HL-60 (cell line): Measurements from ENCODE around the gene A3GALT2.

Source experiments
- DNase-seq, 2 experiments: peaks; one replicate each; pipeline ENCODE4 v3.0.0-alpha.2; 2010 to 2020; ENCODE audit warnings: low read depth in 1 of 2, low spot score in 1 of 2
- H3K27ac ChIP-seq: fragments of 250-450 bp; sonication (Bioruptor Pico); replicated peaks from 2 replicates; pipeline ENCODE4 v1.5.1; 2020; ENCODE audit warnings: mild to moderate bottlenecking, moderate library complexity
- H3K27me3 ChIP-seq: fragments of 250-450 bp; sonication (Bioruptor Pico); 2 replicates; pipeline ENCODE4 v1.5.1; 2021; ENCODE audit warnings: mild to moderate bottlenecking, moderate library complexity; ENCODE audit not compliant: insufficient read depth, poor library complexity, severe bottlenecking
- H3K4me3 ChIP-seq: replicated peaks from 2 replicates; pipeline ENCODE4 v1.5.1; 2011; ENCODE audit warnings: mild to moderate bottlenecking, control low read depth, low read length; ENCODE audit not compliant: insufficient read depth
- CTCF ChIP-seq: IDR thresholded peaks from one replicate; pipeline ENCODE4 v1.5.1; 2011; ENCODE audit warnings: low read length, control low read depth, inconsistent platforms; ENCODE audit not compliant: insufficient read depth
- GABPA ChIP-seq: IDR thresholded peaks from 2 replicates; pipeline ENCODE4 v1.6.1; 2012; ENCODE audit warnings: low read depth
- POLR2AphosphoS5 ChIP-seq: IDR thresholded peaks from 2 replicates; pipeline ENCODE4 v1.6.1; 2012; ENCODE audit warnings: low read depth
- SPI1 ChIP-seq: IDR thresholded peaks from 2 replicates; pipeline ENCODE4 v1.6.1; 2012; ENCODE audit warnings: low read depth, mild to moderate bottlenecking, borderline replicate concordance
- TF ChIP-seq, protein P1 (sequence below): IDR thresholded peaks from 2 replicates; pipeline ENCODE4 v1.6.1; 2012; ENCODE audit warnings: low read depth; ENCODE audit not compliant: insufficient replicate concordance

A3GALT2 gene

GRCh38 chr1:33267468-33268205 lies 53.3 kb downstream of the A3GALT2 start:
- Histone ChIP-seq H3K27me3 (no peaks in the 10 kb centered on the region), H3K4me3 (no peak overlapping the region), H3K27ac (no peak overlapping the region)
- TF ChIP-seq POLR2AphosphoS5 (no peak), CTCF (no peak), GABPA (no peak), SPI1 (no peak)
- TF ChIP-seq, protein P1, sequence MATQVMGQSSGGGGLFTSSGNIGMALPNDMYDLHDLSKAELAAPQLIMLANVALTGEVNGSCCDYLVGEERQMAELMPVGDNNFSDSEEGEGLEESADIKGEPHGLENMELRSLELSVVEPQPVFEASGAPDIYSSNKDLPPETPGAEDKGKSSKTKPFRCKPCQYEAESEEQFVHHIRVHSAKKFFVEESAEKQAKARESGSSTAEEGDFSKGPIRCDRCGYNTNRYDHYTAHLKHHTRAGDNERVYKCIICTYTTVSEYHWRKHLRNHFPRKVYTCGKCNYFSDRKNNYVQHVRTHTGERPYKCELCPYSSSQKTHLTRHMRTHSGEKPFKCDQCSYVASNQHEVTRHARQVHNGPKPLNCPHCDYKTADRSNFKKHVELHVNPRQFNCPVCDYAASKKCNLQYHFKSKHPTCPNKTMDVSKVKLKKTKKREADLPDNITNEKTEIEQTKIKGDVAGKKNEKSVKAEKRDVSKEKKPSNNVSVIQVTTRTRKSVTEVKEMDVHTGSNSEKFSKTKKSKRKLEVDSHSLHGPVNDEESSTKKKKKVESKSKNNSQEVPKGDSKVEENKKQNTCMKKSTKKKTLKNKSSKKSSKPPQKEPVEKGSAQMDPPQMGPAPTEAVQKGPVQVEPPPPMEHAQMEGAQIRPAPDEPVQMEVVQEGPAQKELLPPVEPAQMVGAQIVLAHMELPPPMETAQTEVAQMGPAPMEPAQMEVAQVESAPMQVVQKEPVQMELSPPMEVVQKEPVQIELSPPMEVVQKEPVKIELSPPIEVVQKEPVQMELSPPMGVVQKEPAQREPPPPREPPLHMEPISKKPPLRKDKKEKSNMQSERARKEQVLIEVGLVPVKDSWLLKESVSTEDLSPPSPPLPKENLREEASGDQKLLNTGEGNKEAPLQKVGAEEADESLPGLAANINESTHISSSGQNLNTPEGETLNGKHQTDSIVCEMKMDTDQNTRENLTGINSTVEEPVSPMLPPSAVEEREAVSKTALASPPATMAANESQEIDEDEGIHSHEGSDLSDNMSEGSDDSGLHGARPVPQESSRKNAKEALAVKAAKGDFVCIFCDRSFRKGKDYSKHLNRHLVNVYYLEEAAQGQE: no peak
- DNase-seq: no peak

DNA sequence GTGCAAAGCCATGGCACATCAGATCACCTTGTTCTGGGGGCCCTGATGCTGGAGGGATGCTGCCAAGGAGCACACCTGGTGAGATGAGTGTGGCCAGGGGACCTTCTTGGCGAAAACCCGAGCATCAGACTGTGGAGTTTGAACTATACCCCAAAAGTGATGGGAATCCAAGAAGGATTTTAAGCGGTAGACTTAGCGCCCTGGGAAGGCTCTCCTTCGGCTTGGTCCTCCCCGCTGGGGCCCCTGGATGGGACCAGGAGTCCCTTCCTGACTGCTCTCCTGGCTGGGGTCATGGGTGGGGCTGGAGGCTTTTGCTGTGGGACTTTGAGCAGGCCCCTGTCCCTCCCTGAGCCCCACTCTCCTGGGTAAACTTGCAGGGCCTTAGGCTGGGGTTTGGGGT lies 54.1 kb downstream of the A3GALT2 start:
- H3K27ac ChIP-seq: no peak overlapping the region
- DNase-seq: no peak
- no peak overlapping the region for H3K4me3 ChIP-seq
- H3K27me3 ChIP-seq: no peaks in the 10 kb centered on the region
- TF ChIP-seq SPI1 (no peak), GABPA (no peak), CTCF (no peak), POLR2AphosphoS5 (no peak)
- TF ChIP-seq, protein P1: no peak

GRCh38 chr1:33265780-33266605 lies 54.9 kb downstream of the A3GALT2 start:
- Histone ChIP-seq H3K27ac (no peak overlapping the region), H3K4me3 (no peak overlapping the region), H3K27me3 (no peaks in the 10 kb centered on the region)
- DNase-seq: no peak
- TF ChIP-seq, protein P1: no peak
- TF ChIP-seq GABPA (no peak), CTCF (no peak), POLR2AphosphoS5 (no peak), SPI1 (no peak)
